Activated CD4-positive, CD25-positive, alpha-beta regulatory T cell (primary cell): Measurements from ENCODE around the gene WDSUB1.

Experiments
- DNase-seq, 4 experiments: peaks; one replicate each; lab custom pipeline; 2025; lab: John Stamatoyannopoulos, UW

WDSUB1 gene

DNA sequence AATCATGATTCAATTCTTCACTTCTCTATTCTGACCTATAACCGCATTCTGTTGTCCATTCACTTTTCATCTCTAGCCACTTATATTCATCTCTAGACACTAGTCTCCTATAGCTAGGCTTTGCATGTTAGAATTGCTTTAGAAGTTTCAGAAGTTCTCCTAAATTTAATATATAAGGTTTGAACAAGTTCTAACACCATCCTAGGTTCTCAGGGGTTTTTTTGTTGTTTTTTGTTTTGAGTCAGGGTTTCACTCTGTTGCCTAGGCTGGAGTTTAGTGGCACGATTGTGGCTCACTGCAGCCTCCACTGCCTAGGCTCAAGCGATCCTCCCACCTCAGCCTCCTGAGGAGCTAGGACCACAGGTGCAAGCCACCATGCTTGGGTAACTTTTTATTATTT, 19.9 kb downstream of the WDSUB1 start:
- DNase-seq, result no peak

DNA sequence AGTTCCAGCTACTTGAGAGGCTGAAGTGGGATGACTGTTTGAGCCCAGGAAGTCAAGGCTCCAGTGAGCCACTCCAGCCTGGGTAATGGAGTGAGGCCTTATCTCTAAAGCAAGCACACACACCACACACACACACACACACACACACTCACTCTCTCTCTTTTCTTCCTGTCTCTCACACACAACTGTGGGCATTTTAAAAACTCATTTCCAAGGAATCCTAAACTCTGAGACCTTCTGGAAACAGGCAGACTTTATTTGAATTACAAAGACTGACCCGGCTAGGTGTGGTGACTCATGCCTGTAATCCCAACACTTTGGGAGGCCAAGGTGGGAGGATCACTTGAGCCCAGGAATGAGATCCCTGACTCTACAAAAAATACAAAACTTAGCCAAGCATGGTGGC, 21.3 kb downstream of the WDSUB1 start:
- no peak for DNase-seq

DNA sequence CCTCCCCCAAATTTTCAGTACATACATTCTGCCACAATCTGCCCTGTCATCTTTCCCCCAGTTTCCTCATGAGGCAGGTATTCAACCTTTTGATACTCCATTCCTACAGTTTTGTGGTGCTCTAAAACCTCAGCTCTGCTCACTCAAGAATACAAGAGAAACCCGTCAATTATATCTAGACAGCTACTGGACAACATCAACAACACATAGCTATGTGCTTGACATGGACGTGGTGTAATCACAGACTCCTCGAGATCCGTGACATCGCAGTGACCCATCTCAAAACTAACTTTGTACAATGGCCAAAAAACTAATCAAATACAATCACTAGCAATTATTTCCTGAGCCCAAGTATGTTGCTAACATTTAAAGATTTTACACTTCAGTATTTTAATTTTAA, 23.6 kb downstream of the WDSUB1 start:
- no peak for DNase-seq

DNA sequence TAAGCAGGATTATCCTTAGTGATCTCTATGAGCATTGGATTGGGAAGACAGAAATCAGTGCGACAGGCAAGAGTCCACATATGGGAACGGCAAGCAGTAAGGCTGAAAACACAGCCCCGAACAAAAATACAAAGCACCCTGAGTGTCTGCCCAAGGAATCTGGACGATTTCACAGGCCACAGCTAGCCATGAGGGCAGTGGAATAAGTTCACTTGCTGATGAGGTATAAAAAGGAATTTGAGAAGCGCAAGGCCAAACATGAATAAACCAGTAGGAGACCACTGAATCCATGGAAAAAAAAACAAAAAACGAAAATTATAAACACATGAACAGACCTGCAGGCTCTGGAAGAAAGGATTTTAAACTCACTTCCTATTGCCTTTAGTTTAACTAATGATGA, 24.3 kb downstream of the WDSUB1 start:
- DNase-seq, result no peak

DNA sequence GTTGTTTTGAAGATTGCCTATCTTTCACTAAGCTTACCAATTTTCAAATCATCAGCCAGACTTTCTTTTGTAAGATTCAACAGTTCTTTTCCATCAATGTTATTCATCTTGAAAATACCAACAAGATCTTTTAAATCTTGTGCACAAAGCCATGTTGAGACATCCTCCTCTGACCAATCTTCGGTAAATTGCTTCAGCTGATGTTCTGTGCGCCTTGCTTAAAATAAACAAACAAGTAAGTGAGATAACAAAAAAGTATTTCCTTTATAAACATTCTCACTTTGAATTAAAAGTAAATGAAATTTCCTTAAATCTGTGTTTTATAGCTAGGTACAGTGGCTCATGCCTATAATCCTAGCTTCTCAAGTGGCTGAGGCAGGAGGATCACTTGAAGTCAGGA, 30.3 kb downstream of the WDSUB1 start:
- no peak for DNase-seq

DNA sequence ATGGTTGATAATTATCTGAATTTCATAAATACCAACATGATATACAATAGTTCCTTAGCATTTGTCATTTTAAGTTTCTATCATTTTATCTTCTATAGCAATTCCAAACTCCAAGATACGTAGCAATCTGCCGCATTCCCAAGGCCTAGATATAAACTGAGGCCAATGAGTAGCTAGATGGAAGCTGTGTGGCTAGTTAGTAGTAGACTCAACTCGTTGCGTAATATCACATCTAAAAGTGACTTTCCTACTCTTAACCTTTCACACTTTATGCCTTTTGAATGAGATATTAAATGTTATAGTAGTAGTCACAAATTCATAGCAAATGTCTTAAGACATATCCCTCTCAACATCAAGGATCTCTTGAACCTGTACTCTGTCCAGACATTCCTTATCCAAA, 33.6 kb downstream of the WDSUB1 start:
- no peak for DNase-seq

DNA sequence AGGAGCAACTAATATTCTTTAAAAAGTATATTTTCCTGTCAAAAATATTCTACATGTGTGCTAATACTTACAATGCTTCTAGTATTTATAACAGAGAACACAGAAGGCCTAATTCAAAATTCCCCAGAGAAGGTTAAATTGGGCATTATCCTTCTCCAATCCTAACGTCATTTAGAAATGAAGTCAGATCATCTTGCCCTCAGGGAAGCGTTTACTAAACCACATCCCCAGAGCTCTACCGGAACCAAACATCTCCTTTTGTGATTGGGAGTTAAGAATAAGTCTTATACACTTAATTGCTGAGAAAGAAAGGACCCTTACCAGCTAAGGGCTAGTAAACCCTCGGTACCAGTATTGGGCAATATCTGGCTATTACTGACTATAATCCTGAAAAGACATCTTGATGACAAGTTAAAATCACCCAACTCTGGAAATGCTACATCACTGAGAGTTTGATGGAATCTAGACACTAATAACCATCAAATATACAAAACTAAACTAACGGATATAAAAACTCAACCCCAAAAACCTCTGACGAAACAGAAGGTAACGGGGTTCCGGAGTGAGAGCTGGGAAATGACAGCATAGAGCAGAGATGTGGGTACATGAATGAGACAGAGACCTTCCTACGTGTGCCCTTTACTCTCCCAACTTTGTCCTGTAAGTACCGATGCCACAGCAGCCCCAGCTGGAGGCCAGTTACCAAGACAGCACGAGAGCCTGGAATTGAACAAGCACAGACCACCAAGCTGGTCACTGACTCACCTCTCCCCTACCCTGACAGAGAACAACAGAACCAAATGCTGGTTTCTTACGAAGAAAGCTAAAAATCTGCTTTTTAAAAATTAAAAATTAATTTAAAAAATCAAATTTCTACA, 35.0 kb downstream of the WDSUB1 start:
- DNase-seq, result no peak

DNA sequence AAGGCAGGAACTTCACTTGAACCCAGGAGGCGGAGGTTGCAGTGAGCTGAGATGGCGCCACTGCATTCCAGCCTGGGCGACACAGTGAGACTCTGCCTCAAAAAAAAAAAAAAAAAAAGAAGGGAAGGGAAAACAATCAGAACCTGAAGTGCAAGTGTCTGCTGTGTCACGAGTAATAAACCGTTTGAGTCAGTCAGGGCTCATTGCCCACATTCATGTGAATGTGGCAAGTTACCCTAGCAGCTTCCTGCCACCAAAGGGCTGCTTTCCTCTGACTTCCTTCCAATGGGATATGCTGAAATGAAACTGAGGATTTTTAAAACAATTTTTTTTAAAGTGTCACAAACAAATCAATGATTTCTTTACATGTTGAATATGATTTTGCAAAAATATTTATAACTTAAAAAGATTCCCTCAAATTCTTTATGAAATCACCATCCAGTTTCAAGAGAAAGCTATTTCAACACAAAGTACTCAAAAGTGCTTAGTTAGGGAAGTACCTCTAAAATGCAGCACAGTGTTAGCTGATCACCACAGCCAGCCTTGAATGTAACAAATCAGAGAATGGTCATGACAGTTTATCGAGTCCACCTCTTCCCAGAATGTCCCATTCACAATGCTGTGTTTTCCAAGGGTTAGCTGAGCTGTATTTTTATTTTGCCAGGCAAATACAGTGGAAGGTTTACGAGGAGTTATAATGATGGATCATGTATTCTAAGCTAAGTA, 36.4 kb downstream of the WDSUB1 start:
- no peak for DNase-seq

DNA sequence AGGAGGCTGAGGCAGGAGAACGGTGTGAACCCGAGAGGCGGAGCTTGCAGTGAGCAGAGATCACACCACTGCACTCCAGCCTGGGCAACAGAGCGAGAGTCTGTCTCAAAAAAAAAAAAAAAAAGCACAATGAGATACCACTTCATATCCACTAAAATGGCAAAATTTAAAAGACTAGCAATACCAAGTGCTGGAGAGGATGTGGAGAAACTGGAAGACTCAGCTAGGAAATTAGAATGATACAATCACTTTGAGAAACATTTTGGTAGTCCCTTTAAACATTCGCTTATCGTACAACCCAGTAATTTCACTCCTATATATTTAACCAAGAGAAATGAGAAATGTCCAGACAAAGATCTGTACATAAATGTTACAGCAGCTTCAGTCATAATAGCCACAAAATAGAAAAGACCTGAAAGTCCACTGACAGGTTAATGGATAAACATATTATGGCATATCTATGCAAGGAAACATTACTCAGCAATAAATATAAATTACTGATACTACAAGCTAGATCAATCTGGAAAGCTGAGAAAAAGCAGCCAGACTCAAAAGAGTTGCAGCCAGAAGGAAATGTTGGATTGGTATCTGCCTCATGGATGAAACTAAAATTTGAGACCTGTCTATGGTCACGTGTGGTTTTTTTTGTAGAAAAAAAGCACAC, 40.0 kb downstream of the WDSUB1 start:
- no peak for DNase-seq

DNA sequence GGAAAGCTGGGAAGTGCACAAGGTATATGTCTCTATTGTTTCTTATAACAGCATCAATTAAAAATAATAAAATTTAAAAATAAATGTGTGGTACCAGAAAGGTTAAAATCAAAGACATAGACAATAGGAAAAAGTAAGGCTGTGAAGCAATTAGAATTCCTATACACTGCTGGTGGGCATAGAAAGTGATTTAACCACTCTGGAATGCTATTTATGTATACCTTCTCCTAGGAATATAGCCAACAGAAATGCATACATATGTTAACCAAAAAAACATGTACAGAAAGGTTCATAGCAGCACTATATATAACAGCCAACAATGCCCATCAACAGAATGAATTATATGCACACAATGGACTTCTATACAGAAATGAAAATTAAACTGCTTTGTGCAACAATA, 43.0 kb downstream of the WDSUB1 start:
- no peak for DNase-seq

DNA sequence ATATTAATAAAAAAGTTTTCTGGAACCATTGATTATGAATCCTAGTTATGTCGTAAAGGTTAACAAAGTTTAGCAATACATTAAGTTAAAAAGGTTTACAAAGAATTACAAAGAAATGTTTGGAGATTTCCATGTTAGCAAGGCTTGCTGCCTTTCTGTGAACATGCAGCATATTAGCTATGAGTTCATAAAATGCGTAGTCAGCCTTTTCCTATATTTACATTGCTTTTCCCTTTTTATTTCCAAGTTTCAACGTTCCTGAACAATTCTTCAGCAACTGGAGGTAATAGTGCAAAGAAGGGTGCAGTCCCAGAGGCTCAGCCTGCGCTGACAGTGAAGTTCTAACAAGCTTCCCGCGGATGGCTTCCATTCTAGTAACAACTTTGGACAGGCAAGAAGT, 51.6 kb downstream of the WDSUB1 start:
- DNase-seq, result no peak

DNA sequence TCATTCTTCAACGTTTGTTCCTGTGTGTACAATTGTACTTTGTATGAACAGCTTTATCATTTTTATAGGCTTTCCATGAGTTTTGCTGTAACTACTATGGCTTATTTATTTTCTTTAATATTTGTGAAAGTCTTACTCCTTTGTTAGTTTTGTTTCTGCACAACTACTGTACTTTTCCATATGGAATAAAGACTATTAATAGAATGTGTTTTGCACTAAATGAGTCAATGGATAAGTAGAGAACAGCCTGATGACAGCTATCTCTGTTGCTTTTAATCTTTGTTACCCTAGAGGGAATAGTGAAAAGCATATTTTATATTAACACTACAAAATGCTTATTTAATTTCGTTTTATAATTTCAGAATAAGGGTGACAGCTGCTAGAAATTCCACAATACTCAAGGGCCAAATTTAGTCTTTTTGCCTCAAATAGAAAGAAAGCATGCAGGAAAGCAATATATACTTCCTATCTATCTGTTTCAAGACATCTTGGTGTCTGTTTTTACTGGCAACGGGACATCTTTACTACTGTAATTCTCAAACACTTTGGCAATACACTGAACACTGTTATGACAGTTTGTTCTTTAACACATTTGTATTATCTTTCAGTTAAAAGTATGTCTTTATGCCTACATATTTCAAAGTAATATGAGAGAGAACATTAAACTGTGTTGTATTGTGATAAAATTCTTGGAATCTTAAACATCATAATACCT, 53.9 kb downstream of the WDSUB1 start:
- DNase-seq, result no peak

DNA sequence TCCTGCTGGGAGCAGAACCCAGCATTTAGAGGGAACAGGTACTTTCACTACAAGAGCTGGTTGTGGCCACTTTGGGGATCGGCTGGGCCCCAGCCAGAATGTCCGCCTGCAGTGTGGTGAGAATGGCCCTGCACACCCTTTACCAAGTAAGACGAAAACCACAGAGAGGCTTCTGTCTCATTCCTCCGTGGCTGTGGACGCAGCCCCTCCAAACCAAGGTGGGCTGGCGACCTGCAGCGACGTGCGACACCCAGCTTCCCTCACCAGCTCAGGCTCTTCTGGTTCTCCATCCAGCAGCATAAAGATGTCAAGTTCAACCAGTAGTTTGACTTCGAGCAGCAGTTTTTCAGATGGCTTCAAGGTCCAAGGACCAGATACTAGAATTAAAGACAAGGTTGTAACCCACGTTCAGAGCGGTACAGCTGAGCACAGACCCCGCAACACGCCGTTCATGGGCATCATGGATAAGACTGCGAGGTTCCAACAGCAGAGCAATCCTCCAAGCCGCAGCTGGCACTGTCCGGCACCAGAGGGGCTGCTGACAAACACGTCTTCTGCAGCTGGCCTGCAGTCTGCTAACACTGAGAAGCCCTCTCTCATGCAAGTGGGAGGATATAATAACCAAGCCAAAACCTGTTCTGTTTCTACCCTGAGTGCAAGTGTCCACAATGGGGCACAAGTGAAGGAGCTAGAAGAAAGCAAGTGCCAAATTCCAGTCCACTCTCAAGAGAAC, 56.2 kb downstream of the WDSUB1 start:
- no peak for DNase-seq

DNA sequence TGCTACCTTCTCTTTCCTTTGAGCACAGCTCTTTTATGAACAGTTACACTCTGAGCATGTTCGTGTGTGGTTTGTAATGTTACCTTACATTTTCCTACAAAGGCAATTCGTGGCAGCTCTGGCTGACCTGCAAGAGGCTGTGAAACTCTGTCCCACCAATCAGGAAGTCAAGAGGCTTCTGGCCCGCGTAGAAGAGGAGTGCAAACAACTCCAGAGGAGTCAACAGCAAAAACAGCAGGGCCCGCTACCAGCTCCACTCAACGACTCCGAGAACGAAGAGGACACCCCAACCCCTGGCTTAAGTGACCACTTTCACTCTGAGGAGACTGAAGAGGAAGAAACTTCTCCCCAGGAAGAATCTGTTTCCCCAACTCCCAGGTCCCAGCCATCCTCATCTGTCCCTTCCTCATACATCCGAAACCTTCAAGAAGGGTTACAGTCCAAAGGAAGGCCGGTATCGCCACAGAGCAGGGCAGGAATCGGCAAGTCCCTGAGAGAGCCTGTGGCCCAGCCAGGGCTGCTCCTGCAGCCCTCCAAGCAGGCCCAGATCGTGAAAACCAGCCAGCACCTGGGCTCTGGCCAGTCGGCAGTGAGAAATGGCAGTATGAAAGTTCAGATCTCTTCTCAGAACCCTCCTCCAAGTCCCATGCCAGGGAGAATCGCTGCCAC, 56.9 kb downstream of the WDSUB1 start:
- no peak for DNase-seq

DNA sequence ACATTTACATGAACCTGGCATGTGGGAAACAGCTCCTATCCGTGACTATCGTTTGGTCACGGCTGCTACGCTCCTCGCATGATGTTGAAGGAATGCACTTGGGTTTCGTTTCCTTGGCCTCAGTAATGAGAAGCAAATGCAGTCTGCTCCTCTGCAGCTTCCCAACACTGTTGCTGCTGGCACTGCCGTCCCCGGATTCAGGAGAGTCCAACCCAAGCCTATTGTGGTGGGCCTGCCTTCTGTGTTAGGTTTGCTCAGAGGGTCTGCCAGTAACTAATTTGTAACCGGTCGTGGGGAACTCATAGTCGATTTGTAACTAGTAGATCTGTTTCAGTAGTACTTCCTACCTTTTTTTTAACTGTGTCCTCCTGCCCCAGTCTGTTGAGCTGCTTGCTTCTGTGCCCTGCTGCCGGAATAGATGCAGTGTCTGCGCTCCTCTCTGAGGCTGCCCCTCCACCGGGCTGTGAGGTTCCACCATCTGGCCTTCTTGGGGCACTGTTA, 58.4 kb downstream of the WDSUB1 start:
- no peak for DNase-seq

DNA sequence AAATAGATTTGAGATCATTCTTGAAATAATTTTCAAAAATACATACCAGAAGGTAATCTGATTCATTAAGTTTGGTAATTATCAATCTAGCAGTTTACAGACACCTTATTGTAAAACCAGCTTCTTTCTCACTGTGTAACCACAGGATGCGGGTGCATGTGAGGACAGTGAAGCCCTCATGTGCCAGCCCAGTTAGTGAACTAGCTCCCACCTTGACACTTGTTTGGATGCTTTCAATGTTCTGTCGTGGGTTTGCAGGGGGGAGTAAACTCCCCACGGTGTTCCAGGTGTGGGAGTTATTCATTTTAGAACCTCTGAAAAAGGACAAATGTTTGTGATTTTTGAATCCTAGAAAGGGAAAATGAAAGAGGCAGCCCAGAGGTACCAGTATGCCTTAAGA, 59.0 kb downstream of the WDSUB1 start:
- DNase-seq, result no peak

DNA sequence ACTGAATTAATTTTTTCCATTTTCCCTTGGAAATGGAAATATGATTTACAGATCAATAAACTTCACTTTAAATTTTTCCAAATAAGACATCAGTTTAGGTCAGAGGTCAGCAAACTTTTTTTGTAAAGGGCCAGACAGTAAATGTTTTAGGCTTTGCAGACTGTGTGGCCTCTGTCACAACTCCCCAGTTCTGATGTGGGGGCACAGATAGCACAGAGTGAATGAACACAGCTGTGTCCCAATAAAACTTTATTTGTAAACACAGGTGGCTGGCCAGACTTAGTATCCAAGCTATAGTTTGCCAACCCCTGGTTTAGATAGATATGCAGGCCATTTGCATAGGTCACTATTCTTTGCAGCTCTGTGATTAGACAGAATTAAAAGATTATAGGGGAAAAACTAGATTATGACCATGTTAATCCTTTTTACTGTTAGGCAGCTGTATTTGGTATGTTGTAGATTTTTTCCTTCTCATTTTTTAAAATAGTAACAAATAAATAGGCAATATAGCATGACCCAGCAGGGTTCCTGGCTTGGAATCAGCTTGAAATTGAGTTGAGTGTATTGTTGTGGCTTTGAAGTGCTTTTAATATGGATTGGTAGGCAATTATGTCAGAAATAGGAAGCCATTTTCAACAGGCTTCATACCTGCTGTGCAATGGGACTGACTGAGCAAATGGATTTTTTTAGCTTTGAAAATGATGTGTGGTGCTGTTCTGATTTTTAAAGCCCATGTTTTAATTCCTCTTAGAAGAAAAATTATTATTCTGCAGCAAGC, 59.7 kb downstream of the WDSUB1 start:
- no peak for DNase-seq

DNA sequence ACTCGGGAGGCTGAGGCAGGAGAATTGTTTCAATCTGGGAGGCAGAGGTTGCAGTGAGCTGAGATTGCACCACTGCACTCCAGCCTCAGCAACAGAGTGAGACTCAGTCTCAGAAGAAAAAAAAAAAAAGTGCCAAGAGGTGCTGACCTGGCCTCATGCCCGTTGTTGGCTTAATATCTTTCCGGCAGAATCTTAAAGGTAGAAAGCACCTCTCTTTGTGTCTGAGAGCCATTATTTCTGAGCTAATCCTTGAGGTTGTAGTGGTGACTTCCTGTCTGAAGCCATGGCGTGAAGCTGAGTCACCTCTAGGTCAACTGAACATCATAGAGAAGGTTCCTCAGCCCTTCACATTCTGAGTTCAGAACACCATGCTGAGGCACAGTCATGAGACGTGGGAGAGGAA, 60.4 kb downstream of the WDSUB1 start:
- no peak for DNase-seq

DNA sequence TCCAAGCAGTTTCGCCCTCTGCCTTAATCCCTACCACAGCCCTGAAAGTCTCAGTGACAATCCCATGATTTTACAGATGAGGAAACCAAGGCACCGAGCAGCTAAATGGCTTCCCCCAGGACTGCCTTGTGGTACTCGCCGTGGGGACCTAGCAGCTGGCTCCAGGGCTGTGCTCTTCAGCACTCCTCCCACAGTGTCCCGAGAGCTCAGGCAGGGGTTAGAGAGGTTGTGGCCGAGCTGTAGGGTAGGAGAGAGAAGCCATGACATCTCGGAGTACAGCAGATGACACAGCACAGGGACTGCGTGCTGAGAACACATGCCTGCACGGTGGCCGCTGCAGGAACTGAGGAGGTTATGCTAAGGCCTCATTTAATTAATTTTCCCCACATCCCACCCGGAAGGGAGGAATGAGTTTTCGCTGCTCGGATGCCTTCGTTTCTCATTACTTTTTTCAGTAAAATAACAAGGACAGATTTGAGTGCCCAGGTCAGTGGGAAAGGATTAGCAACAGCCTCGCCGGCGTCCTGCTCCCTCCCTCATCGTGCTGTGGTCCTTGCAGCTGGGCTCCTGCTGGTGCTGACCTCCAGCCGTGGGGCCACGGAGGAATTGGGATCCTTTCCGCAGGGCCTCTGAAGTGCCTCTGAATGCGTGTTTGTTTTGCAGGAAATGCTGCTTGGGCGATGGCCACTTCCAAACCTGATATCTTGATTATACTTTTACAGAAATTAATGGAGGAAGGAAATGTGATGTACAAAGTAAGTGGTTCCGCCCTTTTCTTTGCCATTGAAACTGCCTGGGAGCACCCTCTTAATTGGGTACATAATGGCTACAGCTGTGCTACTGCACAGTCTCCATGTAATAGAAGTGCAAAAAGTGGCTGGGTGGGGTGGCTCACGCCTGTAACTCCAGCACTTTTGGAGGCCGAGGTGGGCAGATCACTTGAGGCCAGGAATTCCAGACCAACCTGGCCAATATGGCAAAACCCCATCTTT, 61.2 kb downstream of the WDSUB1 start:
- no peak for DNase-seq
